HG03139 (cell line): ENCODE results near the gene HHIPL2.
"Not testable (repeated sequence)": the region's sequence is repeated elsewhere in the genome, so short reads cannot be mapped to it uniquely, and the experiment has no call there.

Experiments used
- ATAC-seq: cut with Tn5 transposase; IDR thresholded peaks from one replicate; pipeline ENCODE4 v1.9.1; 2021; ENCODE audit not compliant: unreplicated experiment

The HHIPL2 gene

DNA sequence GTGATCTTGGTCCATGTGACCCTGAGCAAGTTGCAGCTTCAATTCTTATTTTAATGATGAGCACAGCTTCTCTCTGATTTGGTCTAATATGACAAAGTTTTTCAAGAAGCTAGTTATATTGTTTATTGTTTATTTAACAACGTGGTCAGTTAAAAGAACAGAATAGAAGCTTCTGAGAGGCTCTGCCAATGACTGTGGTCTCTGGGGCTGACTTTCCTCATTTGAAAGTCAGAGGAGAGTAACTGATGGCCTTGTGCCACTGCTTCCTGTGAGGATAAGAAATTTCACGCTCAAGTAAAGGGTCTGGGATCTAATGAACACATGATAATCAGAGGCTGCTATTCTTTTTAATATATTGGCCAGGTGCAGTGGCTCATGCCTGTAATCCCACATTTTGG lies 7.3 kb downstream of the HHIPL2 start:
- no peak for ATAC-seq

DNA sequence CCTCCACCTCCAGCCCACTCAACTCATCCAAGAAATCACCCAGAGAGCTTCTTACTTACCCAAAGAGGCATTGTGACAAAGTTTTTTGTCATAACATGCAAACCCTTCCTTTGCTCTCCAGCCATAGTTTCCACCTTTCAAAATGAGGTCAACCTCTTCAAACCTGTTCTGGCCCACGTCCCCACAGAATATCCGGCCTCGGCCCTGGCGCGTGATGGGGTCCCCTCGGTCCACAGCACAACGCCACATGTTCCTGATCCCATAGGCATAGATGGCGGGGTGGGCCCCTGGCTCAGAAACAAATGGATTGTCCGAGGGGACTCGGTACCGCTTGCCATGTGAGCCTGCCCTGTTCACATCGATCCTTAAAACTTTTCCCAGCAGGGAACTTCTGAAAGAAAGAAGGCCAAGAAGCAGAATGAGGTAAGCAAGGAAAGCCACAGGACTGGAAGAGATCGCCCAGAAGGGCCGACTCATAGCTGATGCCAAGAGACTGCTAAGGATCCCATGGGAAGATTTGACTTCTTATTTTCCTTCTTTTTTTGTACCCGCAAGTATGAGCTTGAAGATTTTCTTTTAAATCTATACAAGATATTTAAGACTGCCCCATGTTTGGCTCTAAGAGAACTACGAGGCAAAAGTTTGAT lies 7.8 kb downstream of the HHIPL2 start:
- no peak for ATAC-seq

DNA sequence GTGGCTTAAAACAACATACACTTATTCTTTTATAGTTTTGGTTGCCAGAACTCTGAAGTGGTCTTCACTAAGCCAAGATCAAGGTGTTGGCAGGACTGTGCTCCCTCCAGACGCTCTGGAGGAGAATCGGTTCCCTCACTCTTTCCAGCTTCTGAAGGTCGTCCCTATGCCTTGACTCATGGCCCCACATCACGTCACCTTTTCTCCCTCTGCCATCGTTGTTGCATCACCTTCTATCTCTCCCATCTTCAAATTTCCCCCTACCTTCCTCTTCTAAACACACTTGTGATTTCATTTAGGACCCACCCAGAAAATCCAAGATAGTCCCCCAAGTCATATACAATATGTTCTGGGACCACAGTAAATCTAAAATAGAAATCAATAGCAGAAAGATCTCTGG lies 12.4 kb downstream of the HHIPL2 start:
- no peak for ATAC-seq

GRCh38 chr1:222530852-222531251 lies 17.1 kb downstream of the HHIPL2 start:
- no peak for ATAC-seq

GRCh38 chr1:222529916-222530315 lies 18.0 kb downstream of the HHIPL2 start:
- no peak for ATAC-seq

GRCh38 chr1:222529181-222529580 lies 18.7 kb downstream of the HHIPL2 start:
- ATAC-seq: no peak

- no peak for ATAC-seq
Observed at GRCh38 chr1:222525951-222526350, 22.0 kb downstream of the HHIPL2 start.

- no peak for ATAC-seq
Observed at GRCh38 chr1:222523852-222524251, 24.1 kb downstream of the HHIPL2 start.

DNA sequence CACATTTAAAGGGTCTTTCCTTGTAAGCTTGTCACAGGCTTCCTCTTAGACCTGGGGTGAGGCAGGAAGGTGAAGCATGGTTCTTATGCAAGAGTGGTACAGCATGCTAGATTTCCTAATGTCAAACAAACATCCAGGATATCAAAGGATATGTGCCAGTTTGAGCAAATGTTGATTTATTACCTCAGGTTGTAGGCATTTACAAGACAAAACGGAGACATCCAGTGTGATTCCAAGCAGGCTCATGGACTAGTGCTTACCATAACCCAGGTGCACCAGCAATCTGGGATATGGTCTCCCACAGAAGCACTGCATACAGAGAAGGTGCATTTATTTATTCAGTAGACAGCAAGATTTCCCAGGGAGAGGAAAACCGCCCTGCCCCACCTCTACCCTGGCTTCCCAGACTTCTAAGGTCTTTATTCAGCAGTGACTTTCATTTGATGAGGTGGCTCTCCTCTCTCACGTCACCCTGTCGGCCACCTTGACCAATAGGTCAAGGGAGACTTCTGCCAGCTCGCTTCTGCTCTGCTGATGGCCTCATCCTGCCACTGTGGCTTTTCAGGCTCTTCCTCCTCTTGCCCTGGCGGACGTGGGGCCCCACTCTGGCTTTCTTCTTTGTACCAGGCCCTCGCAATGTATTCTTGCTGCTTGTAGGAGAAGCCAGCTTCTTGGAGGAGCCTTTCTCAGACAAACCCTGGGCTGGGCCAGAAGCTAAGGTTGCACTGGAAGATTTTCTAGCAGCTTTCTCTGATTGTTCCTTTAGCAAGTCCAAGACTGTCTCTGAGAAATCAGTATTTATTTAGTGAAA lies 25.6 kb downstream of the HHIPL2 start:
- ATAC-seq: no peak

- ATAC-seq: no peak
Observed at GRCh38 chr1:222521299-222522104, 26.4 kb downstream of the HHIPL2 start.

DNA sequence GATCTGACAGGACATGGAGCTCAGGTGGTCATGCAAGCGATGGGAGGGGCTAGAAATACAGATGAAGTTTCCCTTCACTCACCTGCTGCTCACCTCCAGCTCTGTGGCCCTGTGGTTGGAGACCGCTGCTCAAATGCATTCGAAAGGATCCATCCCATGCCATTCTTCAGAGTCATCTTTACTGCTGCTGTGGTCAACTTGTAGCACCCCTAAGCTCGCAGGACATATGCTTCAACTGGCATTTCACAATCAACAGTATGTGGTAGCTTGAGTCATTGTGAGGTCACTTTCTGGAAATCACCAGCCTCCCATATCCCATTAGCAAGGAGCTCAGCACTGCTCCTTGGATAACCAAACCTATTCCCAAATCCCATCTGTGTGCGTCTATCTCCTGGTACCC lies 58.4 kb downstream of the HHIPL2 start:
- ATAC-seq: not testable (repeated sequence)

- not testable (repeated sequence) for ATAC-seq
Observed at GRCh38 chr1:222487774-222488173, 60.1 kb downstream of the HHIPL2 start.

DNA sequence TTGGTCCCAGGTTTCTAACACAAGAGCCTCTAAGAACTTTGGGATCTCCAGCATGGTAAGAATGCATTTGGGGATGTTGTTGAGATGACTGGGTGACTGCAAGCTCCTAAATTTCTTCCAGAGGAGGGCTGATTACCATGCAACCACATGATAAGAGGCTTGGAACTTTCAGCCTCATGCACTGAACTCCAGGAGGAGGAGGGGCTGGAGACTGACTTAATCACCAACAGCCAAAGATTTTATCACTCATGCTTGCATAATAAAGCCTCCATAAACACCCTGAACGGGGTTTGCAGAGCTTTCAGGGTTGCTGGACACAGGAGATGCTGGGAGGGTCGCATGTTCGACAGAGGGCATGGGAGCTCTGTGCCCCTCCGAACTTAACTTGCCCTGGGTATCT lies 63.9 kb downstream of the HHIPL2 start:
- ATAC-seq: not testable (repeated sequence)

DNA sequence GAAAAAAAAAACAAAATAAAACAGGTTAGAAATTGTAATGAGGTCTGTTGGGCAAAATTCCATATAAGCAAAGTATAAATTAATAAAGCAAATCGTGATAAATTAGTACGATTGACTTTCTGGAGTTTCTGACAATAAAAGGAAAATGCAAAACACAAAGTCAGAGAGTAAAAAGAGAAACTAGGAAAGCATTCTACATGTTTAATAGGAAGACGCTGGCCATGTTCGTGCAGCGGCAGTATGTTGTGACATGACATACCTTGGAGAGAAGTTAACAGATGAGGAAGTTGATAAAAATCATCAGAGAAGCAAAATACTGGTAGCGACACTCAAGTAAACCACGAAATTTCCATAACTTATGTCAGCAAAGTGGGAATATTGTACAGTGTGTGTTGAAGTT lies 68.3 kb downstream of the HHIPL2 start:
- not testable (repeated sequence) for ATAC-seq

DNA sequence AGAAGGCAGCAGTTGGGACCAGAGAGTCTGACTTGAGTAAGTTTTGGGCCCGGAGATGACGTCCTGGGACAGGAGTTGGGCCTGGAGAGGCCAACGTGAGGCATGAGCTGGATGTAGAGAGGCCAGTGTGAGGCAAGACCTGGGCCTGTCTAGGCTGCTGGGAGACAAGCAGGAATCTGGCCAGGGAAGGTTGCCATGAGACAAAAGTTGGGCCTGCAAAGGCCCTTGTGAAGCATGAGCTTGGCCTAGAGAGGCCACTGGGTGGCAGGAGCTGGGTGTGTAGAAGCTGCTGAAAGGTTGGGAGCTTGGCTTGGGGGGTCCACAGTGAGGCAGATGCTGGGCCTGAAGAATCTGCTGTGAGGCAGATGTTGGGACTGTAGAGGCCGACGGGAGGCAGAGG lies 71.5 kb downstream of the HHIPL2 start:
- ATAC-seq: not testable (repeated sequence)

DNA sequence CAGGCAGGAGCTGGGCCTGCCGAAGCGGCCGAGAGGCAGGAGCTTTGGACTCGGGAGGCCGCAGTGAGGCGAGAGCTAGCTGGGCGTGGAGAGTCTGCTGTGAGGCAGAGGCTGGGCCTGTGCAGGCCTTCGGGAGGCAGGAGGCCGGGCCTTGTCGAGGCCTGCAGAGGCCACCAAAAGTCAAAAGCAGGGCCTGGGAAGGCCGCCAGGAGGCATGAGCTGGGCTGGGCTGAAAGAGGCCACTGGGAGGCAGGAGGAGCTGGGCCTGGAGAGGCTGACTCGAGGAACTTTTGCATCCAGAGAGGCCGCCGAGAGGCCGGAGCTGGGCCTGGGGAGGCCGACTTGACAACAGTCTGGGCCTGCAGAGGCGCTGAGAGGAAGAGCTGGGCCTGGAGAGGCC lies 74.2 kb downstream of the HHIPL2 start:
- ATAC-seq: not testable (repeated sequence)

DNA sequence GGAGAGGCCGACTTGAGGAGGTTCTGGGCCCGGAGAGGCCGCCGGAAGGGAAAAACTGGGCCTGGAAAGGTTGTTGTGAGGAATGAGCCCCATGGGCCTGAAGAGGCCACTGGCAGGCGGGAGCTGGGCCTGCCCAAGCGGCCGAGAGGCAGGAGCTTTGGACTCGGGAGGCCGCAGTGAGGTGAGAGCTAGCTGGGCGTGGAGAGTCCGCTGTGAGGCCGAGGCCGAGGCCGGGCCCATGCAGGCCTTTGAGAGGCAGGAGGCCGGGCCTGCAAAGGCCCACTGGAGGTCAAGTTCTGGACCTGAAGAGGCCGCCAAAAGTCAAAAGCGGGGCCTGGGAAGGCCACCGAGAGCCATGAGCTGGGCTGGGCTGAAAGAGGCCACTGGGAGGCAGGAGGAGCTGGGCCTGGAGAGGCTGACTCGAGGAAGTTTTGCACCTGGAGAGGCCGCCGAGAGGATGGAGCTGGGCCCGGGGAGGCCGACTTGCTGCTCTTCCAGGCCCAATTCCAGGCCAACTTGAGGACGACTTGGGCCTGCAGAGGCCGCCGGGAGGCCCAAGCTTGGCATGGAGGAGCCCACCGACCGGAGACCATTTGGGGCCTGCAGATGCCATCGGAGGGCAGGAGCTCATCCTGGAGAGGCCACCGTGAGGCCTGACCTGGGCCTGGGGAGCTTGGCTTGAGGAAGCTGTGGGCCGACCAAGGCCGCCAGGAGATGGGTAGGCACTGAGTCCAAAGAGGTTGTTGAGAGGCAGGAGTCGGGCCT lies 74.9 kb downstream of the HHIPL2 start:
- ATAC-seq: not testable (repeated sequence)
